NCI-H2196 treated with DMSO at 0.1 percent for 48 hours (cell line): Measurements from ENCODE around the gene LCN2.

Source experiments
- DNase-seq: peaks from one replicate; lab custom pipeline; 2025; ENCODE audit not compliant: unreplicated experiment; lab: John Stamatoyannopoulos, UW

The LCN2 gene

GRCh38 chr9:128114326-128115186, 34.7 kb upstream of the LCN2 start:
- DNase-seq, result no peak

- no peak for DNase-seq
Observed at GRCh38 chr9:128115187-128116103, 33.8 kb upstream of the LCN2 start.

- no peak for DNase-seq
Observed at GRCh38 chr9:128116104-128117083, 32.9 kb upstream of the LCN2 start.

- peak; percentile 58 for DNase-seq
Observed at GRCh38 chr9:128117613-128118471, 31.4 kb upstream of the LCN2 start.

- DNase-seq, result no peak
Observed at GRCh38 chr9:128118472-128118857, 30.8 kb upstream of the LCN2 start.

GRCh38 chr9:128118971-128119665, 30.1 kb upstream of the LCN2 start:
- DNase-seq, result no peak

GRCh38 chr9:128120061-128120740, 29.1 kb upstream of the LCN2 start:
- no peak for DNase-seq

GRCh38 chr9:128120741-128121465, 28.4 kb upstream of the LCN2 start:
- no peak for DNase-seq

- no peak for DNase-seq
Observed at GRCh38 chr9:128121466-128121810, 27.8 kb upstream of the LCN2 start.

GRCh38 chr9:128121924-128122808, 27.1 kb upstream of the LCN2 start:
- no peak for DNase-seq

GRCh38 chr9:128122809-128123175, 26.5 kb upstream of the LCN2 start:
- DNase-seq, result no peak

GRCh38 chr9:128123451-128124080, 25.7 kb upstream of the LCN2 start:
- DNase-seq, result no peak

- no peak for DNase-seq
Observed at GRCh38 chr9:128124451-128124850, 24.8 kb upstream of the LCN2 start.

GRCh38 chr9:128124873-128125579, 24.2 kb upstream of the LCN2 start:
- peak; percentile 21 for DNase-seq

GRCh38 chr9:128125580-128126354, 23.5 kb upstream of the LCN2 start:
- no peak for DNase-seq
